ENCODE measurements around the gene PRKACB. TPM values are rescaled to one million over a fixed set of nuclear protein-coding genes. Genes with fewer than 3 reads are reported as not detected.

PRKACB gene
- total RNA-seq, 1 donor from 2014 or later, result 23.7 TPM

DNA sequence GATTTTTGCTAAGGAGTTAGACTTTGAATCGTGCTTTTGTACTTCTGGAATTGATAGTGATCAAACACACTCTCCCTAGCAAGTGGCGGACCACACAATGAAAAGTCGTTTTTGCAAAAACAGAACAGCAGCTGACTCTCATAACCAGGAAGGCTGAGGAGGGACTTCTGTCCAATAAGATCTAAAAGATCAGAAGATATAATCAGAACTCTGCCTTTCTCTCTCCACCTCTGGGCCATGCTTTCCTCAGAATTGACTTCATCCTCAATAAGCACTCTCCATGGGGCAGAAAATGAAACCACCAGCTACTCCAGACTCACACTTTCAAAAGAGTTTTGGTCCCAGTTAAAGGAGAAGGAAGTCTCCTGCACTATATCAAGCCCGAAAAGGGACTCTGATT, 102.1 kb downstream of the PRKACB start:
- Histone ChIP-seq H3K4me1 (no peaks in the 10 kb centered on the region), H3K4me3 (no peak overlapping the region), H3K9me3 (peaks cover 0 to 9% of the 10 kb centered on the region in 2 donors), H3K27ac (no peak overlapping the region), H3K36me3 (no peaks in the 10 kb centered on the region), H3K27me3 (no peaks in the 10 kb centered on the region)
- TF ChIP-seq, protein P1, sequence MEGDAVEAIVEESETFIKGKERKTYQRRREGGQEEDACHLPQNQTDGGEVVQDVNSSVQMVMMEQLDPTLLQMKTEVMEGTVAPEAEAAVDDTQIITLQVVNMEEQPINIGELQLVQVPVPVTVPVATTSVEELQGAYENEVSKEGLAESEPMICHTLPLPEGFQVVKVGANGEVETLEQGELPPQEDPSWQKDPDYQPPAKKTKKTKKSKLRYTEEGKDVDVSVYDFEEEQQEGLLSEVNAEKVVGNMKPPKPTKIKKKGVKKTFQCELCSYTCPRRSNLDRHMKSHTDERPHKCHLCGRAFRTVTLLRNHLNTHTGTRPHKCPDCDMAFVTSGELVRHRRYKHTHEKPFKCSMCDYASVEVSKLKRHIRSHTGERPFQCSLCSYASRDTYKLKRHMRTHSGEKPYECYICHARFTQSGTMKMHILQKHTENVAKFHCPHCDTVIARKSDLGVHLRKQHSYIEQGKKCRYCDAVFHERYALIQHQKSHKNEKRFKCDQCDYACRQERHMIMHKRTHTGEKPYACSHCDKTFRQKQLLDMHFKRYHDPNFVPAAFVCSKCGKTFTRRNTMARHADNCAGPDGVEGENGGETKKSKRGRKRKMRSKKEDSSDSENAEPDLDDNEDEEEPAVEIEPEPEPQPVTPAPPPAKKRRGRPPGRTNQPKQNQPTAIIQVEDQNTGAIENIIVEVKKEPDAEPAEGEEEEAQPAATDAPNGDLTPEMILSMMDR (IDR thresholded peaks at IDR 0.05), result no peak
- intact Hi-C loops (cut with DNase I), result no loop called here
- DNase-seq (ENCODE audit: low spot score in 2 of 2), result no peak

DNA sequence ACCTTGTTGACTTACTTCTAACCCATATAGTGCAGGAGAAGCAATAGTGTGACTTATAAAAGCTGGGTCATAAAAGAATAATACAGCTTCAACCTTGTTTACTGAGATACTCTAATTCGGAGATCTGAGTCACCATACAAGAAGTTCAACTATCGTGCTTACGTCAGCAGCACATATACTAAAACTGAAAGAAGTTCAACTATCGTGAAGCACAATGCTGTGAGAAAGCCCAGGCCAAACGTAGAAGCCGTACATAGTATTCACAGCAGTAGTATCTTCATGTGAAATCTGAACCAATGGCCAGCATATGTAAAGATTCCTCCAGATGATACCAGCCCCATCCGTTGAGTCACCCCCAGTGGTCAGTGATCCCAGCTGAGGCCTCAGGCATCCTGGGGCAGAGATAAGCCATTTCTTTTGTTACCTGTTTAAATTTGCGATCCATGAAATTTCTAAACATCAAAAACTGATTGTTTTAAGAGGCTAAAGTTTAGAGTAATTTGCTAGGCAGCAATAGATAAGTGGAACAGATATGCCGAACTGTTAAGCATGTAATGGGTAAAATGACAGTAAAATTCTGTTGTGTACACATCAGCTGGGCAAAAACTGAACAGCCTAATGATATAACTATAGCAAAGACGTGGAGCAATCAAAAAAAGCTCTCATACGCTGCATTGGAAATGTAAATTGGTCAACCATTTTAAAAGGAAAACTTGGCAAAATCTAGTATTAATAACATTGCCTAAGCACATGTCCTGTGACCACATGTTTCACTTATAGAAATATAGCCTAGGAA, 103.6 kb downstream of the PRKACB start:
- Histone ChIP-seq H3K36me3 (no peaks in the 10 kb centered on the region), H3K4me3 (no peak overlapping the region), H3K4me1 (no peaks in the 10 kb centered on the region), H3K27me3 (no peaks in the 10 kb centered on the region), H3K9me3 (peaks cover 0 to 9% of the 10 kb centered on the region in 2 donors), H3K27ac (no peak overlapping the region)
- intact Hi-C loops (cut with DNase I), result no loop called here
- DNase-seq (ENCODE audit: low spot score in 2 of 2), result no peak
- TF ChIP-seq, protein P1 (IDR thresholded peaks at IDR 0.05), result no peak

DNA sequence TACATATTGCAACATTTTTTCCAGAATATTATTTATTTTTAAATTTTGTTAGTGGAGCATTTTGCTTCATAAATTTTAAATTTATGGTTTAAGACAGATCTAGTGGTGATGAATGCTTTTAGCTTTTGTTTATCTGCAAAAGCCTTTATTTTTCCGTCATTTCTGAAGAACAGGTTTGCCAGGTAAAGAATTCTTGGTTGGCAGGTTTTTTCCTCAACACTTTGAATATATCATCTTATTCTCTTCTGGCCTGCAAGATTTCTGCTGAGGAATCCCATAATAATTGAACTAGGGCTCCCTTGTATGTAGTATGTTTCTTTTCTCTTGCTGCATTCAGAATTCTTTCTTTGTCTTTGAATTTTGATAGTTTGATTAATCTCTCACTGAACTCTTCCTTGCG, 106.6 kb downstream of the PRKACB start:
- H3K4me1 ChIP-seq, result peaks cover 4 to 8% of the 10 kb centered on the region in 2 donors
- no peaks in the 10 kb centered on the region for H3K27me3 ChIP-seq
- peaks cover 0 to 4% of the 10 kb centered on the region in 2 donors for H3K9me3 ChIP-seq
- no peak overlapping the region for H3K27ac ChIP-seq
- TF ChIP-seq, protein P1 (IDR thresholded peaks at IDR 0.05), result no peak
- DNase-seq (ENCODE audit: low spot score in 2 of 2), result no peak
- no peak overlapping the region for H3K4me3 ChIP-seq
- H3K36me3 ChIP-seq, result no peaks in the 10 kb centered on the region
- intact Hi-C loops (cut with DNase I), result no loop called here

DNA sequence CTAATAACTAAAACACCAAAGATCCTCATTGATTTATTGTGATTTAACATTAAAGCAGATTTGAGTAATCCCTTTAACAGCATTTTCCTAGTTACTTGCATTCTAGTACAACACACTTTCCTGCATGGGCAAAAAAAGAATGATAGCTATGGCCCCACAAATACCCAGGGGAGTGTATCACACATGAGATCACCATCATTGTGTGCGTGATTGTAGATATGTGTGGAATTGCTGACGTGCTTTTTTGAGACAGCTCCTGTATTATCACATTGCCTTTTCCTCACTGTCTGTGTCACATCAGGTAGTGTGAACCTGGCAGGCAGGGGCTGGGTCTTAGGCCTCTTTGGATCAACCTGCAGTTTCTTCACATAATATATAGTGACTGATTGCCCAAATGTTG, 109.0 kb downstream of the PRKACB start:
- no peaks in the 10 kb centered on the region for H3K27me3 ChIP-seq
- H3K27ac ChIP-seq, result peak overlapping the region; percentile 71 to 72
- H3K9me3 ChIP-seq, result peaks cover 0 to 4% of the 10 kb centered on the region in 2 donors
- no peaks in the 10 kb centered on the region for H3K36me3 ChIP-seq
- TF ChIP-seq, protein P1 (IDR thresholded peaks at IDR 0.05), result no peak
- H3K4me1 ChIP-seq, result peaks cover 4 to 8% of the 10 kb centered on the region in 2 donors
- no peak for DNase-seq (ENCODE audit: low spot score in 2 of 2)
- intact Hi-C loops (cut with DNase I), result no loop called here
- no peak overlapping the region for H3K4me3 ChIP-seq

DNA sequence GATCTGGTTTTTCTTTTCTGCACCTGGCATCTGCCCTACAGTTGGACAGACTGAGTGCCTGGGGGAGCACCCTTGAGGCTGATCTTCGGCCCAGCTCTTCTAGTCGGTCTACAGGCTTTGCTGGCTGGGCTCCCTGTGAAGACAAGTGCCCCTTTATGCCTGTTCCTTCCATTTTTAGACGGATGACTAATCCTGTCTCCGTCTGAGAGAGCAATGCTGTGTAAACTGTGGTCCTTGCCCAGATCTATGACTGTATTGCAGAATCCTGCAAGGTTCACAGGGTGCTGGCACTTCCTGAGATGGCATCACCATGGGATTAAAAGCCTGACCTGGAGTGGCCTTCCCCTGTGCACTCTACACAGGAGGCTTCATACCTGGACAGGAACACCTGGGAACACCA, 109.8 kb downstream of the PRKACB start:
- H3K4me1 ChIP-seq, result peaks cover 4 to 8% of the 10 kb centered on the region in 2 donors
- intact Hi-C loops (cut with DNase I), result loop anchor here (1.0 kb wide), 1 partner anchor 44 kb away; no protein-coding TSS in a partner anchor
- TF ChIP-seq, protein P1 (IDR thresholded peaks at IDR 0.05), result no peak
- H3K36me3 ChIP-seq, result no peaks in the 10 kb centered on the region
- H3K27me3 ChIP-seq, result no peaks in the 10 kb centered on the region
- no peak overlapping the region for H3K4me3 ChIP-seq
- H3K27ac ChIP-seq, result peak overlapping the region; percentile 71 to 72
- DNase-seq (ENCODE audit: low spot score in 2 of 2), result peak; percentile 18 to 79
- H3K9me3 ChIP-seq, result peaks cover 0 to 4% of the 10 kb centered on the region in 2 donors
